NCI-H510A (cell line): ENCODE measurements around the gene AP2B1.
"Not testable (repeated sequence)": the region's sequence is repeated elsewhere in the genome, so short reads cannot be mapped to it uniquely, and the experiment has no call there.

Experiments used
- DNase-seq: peaks from one replicate; lab custom pipeline; 2025; lab: John Stamatoyannopoulos, UW

AP2B1 gene

DNA sequence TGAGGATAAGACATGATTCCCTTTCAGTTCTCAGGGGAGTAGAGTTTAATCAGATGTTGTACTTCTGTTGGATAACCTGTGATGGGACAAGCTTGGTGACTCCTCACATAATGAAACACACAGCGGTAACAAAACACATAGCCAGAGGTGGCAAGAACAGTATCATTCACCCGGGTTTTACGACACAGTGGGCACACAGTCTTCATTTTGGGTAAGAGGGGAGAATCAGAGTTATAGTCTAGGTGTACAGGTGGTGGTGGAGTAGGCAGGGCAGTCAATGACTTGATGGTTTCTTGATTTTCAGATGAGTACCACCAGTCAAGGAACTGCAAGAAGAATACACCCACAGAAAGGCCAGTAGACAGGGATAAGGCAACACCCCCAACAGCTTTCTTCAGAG lies 11.4 kb upstream of the AP2B1 start:
- no peak for DNase-seq

DNA sequence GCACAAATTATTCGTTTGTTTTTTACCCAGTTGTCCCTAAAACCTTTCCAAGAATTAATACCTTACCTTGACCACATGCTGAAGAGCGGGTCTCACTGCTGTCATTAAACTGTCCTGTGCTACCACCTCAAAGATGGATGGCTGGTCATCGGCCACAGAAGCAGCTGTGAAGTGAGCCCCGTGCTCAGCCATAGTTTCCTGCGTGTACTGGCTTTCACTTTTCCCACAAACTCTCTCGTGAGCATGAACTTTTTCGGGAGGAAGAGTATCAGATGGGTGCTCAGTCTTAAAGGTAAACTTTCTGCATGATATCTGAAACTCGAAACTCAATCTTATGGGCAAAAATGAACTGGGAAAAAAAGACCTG lies 9.3 kb upstream of the AP2B1 start:
- no peak for DNase-seq

DNA sequence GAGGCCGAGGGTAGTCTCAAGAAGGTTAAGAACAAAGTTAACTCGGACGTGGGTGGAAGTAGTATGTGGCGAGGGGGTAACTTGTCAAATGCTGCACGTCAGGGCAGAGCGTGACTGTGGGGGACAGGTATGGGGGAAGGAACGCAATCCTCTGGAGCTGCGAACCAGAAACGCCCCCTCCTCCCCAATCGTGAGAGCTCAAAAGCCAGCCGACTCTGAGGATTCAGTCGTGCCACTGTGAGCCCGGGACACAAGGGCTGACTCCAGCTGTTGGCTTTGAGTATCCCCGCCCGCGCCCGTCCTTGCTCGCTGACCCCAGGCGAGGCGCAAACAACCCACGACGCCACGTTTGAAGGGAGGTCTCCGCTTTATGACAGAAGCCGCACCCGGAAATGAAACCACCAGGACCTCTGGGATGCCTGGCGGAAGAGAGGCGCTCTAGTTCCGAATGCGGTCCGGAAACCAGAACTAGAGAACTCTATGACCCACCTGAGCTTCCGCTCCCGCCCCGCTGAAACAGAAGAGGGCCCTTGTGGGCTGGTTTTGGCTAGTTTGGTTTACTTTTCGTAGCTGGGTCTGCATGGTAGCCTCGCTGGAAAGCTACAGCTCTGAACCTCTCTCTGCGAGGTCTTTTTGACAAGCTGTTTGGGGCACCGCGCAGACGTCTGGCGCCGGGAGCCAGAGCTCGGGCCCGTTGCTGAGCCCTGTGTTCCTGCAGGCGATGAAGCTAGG lies 8.8 kb upstream of the AP2B1 start, which contains the start of gene PEX12:
TSS of gene PEX12 (minus strand) at position 375 of the 732 bp plus-strand sequence. CDS start 550 bp downstream, outside the sequence.
- peak; percentile 81 for DNase-seq

DNA sequence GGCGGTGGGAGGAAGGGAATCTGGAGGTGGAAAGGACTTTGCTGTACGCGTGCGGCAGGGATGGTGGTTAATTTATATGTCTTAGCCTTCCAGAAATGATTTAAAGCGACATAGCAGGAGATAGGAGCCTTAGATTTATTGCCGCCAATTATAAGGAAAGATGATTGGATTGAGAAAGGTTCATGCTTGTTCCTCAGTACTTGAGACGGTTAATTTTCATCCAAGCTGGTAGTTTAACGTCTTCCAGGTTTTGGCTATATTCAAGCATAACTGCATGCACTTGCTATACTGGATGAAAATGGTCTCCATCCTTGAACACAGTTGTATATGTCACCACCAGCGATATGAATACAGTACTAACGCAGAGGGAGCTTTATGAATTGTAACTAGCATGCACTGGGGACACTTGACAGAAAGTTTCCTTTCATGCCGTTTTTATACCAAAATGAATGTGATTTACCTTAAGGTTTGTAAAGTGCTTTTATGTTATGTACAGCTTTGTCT lies 8.1 kb upstream of the AP2B1 start:
- DNase-seq, result no peak

DNA sequence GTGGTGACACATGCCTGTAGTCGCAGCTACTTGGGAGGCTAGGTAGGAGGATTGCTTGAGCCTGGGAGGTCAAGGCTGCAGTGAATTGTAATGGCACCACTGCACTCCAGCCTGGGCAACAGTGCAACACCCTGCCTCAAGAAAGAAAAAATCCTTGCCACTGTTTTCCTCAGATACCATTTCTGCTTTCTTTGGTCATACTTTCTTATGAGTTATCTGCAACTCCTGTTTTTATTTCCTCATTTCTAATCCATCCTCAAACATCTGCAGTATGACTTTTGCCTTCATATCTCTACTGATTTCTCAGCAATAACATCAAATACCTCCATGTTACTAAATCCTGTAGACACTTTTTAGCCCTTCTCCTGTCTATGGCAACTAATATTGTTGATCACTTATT lies 3.1 kb upstream of the AP2B1 start:
- no peak for DNase-seq

DNA sequence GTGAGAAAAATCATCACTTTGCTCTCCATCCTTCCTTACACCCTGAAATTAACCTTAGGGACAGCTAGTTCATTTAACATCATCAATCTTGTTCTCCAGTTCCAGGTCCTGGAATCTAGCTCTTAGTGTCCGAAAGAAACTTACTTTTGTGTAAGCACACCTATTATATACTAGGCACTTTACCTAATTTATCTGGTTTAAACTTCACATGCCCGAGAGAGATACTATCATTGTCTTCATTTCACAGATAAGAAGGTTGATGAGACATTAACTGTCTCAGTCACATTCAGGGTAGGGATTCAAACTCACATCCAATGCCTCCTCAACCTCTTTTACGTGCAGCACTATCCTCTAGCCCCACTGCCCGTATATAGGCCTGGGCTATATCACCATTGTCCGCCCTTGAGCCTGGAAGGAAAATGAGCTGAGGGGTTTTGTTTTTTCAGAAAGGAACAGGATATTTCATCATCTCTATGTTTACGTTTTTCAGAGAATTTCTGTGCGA lies 501 bp upstream of the AP2B1 start:
- DNase-seq, result no peak

DNA sequence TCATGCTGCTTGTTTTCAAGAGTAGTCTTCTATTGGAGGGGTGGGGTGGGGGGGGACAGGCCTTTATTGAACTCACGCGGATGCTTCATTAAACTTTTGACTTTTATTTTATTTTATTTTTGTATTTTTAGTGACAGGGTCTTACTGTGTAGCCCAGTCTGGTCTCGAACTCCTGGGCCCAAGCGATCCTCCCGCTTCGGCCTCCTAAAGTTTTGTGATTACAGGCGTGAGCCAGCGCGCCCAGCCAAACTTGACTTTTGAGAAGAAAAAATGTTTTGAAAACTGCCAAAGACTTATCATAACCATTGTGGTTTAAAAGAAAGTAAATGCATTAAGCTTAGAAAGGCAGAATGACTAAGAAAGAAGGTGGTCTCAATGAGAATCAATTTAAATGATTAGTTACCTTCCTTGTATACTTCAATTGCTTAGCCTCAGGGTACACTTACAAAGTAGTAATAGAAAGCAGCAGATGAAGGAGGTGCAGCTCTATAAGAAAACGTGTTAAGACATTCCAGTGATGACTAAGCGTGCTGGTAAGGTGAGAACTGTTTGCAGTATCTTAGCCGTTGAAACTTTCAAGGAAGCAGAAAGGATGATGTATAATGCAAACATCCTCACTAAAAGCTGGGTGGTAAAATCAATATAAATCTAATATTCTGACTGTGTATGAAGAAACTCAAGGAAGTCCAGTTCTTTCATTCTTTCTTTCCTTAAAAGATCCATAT lies 1.2 kb downstream of the AP2B1 start:
- DNase-seq, result no peak

DNA sequence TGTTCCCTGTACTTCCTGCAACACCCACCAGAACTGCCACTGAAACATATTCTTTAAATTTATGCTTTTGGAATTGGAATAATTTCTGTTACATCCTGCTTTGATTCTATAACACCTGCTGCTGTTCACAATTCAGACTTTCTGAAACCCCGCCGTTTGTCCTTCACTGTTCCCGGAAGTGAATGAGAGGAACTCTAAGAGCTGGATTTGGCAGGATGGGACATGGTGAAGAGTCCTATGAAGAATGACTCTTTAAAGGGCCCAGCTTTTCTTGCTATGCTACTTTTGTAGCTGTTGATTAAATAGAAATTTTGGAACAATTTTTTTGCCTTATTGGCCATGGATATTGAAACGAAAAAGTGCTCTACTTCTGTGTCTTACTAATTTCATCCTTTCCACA lies 8.9 kb downstream of the AP2B1 start:
- DNase-seq, result no peak

DNA sequence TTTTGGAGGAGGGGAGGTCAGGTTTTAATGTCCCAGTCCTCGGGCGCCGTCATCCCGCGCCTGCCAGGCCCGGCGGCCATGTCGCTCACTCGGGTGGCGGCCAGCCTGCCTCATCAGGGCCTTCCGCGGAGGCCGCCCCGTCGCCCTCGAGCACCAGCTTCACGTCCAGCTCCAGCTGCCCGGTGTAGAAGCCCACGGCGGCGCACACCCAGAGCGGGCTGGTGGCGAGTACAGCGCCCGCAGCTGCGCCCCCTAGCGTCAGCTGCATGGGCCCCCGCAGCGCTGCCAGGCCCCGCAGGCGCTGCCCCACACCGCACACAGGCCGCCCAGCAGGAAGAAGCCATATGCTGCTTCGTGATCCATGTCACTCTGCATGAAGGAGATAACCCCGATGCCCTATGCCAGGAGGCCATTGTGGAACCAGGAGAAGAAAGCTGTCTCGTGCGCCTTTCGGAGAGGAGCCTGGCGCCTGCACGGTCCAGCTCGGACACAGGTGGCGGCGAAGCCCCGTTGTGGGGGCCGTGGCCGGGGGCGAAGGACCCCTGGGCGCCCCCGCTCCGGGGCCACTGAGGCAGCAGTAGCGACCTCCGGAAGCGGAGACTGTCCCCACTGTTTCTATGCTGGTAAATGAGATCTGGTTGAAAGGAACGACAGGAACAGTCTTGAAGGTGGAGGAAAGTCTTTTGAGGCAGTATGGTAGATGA lies 9.6 kb downstream of the AP2B1 start:
- DNase-seq, result no peak

DNA sequence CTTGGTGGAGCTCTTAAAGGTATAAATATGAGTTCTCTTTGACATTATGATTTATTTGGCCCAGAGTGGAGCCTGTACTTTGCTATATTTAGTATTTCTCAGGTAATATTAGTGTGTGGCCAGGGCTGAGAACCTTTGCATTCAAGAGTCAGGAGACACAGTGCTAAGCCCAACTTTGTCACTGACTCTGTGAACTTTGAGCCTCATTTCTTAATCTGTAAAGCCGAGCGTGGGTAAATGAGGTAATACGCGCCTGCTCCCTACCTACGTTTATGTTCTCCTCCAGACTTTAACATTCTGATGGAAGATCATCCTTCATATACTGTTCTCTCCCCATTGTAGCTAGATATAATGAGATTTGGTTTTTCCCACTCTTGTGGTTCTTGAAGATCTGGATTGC lies 10.5 kb downstream of the AP2B1 start:
- no peak for DNase-seq

DNA sequence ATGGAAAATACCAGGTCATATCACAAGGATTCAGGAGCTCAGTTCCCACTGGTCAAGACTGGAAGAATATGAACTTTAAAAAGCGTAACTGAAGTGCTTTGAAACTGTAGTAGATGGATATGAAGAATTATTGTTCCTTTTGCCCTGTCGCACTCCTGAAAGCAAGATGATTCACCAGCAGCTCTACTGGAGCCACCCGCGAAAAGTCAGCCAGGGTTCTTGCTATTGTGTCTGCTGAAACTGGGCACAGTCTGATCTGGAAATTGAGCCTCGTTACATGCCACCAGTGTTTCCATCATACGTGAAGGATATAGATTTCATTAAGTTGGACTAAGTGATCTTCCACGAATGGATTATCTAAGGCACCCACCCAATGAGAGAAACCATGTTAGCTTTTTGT lies 16.6 kb downstream of the AP2B1 start:
- no peak for DNase-seq

DNA sequence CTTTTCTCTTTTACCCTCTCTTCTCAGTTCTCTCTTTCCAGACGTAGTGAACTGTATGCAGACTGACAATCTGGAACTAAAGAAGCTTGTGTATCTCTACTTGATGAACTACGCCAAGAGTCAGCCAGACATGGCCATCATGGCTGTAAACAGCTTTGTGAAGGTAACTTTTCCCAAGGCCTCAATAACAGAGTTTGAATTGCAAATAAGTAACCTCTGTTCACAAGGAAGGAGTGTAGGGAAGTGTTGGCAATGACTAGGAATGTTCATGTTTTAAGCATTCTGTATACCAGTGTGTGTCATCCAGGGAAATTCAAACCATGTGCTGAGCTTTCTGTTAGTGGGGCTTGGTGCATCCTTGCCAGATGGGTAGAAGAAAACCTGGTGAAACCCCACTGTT lies 18.6 kb downstream of the AP2B1 start:
- DNase-seq, result no peak

DNA sequence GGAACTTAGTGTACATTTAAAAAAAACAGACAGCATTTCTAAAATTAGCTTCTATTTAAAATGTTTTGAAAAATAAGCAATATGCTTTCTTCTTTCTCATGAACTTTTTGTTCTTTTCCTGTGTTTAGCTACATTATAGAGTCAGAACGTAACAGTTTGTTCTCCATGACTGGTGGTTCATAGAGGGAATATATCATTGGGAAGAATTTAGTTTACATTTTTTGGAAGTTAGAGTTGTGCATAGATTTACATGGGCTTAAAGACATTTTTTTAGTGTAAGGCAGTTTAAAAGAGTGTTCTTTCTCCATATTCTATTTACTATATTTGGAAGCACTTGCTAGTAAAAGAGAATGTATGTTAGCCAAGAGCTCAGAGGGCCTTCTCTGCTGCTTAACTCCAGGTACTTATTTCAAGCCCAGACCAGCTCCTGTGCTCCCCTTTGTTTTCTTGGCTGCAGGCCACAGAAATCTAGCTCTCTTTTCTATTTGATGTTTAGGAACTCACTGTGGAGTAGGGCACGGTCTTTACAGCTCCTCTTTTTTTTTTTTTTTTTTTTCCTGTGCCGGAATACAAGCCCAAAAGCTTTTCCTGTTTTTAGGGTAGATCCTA lies 20.2 kb downstream of the AP2B1 start:
- no peak for DNase-seq

DNA sequence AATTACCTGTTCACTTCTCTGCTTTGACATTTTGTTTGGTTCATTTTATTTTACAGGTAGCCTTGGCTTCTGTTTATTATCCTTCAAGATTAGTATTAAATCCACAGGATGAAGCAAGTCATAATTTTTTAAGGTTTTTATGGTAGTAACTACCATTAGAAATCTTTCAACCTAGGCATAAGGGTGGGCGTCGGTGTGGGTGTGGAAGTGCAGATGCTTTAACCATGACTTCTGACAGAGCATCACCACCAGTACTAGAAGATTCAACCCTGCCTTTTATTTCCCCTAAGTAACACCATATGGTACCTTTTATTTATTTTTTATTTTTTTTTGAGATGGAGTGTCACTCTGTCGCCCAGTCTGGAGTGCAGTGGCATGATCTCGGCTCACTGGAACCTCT lies 22.7 kb downstream of the AP2B1 start:
- DNase-seq, result no peak

DNA sequence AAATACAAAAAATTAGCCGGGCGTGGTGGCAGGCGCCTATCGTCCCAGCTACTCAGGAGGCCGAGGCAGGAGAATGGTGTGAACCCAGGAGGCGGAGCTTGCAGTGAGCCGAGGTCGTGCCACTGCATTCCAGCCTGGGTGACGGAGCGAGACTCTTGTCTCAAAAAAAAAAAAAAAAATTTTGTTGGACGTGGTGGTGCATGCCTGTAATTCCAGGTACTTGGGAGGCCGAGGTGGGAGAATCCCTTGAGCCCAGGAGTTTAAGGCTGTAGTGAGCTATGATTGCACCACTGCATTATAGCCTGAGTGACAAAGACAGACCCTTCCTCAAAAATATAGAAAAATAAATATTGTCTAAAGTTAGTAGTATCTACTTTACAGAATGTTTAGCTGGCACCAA lies 23.6 kb downstream of the AP2B1 start:
- not testable (repeated sequence) for DNase-seq

DNA sequence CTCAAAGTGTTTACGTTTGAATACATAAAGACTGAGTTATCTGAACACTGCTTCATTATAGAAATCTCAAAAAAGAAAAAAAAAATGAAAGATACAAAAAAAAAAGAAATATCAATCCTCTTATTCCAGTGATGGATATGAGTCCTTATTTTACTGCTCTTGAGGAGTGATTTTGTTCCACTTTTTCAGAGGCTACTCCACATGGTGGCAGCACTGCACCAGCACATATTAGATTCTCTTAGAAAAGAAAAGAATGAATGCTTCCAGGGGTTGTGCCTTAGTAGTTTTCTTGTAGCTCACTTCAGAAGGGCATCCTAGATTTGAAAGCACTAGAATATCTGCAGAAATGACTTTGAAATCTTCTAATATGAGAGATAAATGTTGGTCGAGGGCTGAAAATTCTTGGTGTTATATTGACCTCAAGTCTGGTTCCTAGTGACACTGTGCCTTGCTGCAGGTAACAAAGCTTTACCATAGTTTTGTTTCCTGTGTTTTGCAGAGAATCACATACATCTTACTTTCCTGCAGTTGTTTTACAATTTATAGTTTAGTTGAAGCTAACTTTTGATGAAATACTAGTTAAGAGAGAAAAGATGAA lies 25.9 kb downstream of the AP2B1 start:
- DNase-seq, result no peak

DNA sequence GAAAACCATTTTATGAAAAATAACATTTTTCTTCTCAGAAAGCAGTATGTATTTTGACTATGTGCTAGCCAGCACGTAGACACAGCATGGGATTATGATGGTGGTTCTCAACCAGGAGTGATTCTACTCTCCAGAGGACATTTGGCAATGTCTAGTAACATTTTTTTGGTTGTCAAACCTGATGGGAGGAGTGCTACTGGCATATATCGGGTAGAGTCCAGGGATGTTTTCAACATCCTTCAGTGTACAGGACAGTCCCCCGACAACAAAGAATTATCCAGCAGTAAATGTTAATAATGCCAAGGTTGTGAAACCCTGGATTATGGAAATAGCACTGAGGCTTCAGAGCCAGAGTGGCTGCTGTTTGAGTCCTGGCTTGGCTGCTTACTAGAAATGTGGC lies 27.7 kb downstream of the AP2B1 start:
- no peak for DNase-seq

DNA sequence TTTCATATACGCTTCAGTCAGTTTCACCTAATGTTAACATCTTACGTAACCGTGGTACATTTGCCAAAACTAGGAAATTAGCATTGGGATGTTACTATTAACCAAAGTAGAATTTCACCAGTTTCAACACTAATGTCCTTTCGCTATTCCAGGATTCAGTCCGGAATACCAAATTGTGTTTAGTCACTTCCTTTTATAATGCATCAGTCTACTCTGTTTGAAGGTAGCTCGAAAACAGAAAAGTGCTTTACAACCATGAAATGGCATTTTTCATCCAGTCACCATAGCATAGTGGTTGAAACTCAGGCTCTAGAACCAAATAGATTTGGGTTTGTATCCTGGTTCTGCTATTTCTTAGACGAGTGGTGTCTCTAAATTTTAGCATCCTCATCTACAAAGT lies 29.4 kb downstream of the AP2B1 start:
- no peak for DNase-seq

DNA sequence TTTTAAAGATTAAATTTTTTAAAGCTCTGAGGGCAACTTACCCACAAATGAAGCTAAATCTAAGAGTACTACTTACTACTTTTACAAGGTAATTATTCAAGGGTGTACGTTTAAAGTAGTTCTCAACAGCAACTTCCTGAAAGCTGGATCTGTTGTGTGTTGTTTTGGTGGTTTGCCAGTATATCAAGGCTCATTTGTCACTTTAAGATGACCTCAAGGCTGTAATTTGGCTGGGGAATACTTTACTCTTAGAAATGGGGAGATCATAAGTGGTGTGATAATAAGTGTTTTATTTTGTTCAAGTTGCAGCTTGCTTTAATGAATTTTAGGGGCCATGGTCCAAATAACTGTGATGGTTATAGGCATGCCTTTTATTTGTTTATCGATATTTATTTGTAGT lies 30.4 kb downstream of the AP2B1 start:
- no peak for DNase-seq

DNA sequence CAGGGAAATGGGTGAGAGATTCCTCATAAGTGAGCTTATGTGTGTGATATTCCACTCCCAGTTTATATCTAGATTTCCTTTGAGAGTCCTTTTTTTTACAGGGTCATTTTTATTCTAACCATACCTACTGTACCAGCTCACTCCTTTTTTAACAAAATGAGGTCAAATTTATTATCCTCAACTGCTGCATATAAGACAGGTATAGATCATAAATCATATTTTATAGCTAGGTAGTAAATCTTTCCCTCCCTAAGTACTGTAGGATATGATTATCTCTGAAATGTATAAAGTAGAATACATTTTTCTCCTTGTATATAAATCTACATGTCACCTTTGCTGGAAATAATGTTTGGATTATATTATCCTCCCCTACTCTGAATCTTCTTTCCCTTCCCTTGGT lies 31.5 kb downstream of the AP2B1 start:
- DNase-seq, result no peak

DNA sequence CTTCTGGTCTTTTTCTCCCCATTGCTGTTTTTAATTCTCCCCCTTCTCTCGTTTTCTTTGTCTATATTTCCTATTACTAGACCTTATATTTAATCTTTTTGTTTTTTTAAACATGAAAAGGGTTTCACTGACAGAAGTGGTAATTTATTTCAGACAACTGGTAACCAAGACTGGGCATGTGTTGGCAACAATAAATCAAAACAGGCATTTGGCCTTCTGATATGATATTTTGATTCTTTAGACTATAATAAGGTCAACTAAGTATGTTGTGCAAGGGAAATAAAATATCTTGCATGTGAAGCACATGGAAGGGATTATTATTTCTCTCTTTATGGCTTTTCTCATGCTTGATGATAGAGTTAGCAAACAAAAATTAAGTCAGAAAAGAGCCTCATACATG lies 34.6 kb downstream of the AP2B1 start:
- no peak for DNase-seq

DNA sequence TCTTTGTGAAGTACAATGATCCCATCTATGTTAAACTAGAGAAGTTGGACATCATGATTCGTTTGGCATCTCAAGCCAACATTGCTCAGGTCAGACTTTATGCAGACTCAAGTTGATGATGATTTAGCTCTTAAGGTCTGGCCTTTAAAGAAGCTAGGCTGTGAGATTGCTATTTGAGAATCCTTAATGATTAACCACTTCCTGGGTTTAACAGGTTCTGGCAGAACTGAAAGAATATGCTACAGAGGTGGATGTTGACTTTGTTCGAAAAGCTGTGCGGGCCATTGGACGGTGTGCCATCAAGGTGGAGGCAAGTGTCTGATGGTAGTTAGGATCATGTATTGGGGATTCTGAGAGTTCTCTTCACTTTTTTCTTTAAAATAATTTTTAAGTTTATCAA lies 40.3 kb downstream of the AP2B1 start:
- no peak for DNase-seq
